GM21381 (cell line): ENCODE data around the gene CPM.
A peak's percentile ranks its signal among the peaks of the same experiment; 100 is the strongest.

Experiments used
- ATAC-seq: cut with Tn5 transposase; IDR thresholded peaks from one replicate; pipeline ENCODE4 v1.9.1; 2021; ENCODE audit warnings: mild to moderate bottlenecking, moderate library complexity; ENCODE audit not compliant: unreplicated experiment

Gene CPM

DNA sequence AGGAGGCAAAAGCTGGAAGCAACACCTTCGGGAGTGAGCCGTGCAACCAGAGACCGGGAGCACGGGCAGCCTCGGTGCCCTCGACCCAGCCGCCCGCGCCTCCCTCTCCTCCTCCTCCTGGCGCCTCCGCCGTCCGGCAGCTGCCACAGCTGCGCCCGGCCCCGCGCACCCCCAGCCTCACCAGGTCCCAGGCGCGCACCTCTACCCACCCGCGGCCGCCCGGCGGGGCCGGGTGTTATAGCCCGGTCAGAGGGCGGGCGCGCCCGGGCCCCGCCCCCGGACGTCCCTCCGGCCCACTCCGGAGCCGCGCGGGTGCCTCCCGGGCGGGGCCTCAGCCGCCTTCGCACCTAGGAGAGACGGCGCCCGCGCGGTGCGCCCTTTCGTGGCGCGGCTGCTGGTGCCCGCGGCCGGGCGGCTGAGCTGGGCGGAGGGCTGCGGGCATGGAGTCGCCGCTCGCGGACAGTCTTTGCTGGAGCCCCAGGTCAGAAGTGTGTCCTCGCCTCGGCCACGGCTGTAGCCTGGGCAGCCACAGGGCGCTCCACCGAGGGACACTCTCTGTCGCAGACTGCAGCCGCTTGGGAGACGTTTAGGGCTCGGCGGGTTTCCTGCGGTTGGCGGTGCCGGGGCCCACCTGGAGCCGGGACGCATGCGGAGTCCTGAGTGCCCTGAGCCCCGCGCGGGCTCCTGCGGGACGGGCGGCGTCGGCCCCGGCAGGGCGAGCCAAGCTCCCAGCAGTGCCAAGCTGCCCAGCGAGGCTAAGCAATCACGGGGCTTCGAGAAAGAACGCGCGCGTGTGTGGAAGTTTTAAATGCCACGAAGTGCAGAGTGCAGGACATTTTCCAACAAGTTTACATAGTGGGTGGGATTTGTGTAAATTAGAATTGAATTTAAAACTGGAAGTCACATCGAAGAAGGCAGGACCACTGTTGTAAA lies at the start of gene CPM:
TSS of gene CPM (minus strand) at position 211 of the 933 bp plus-strand sequence. CDS start 334 bp downstream, outside the sequence.
- ATAC-seq = peak; percentile 99

DNA sequence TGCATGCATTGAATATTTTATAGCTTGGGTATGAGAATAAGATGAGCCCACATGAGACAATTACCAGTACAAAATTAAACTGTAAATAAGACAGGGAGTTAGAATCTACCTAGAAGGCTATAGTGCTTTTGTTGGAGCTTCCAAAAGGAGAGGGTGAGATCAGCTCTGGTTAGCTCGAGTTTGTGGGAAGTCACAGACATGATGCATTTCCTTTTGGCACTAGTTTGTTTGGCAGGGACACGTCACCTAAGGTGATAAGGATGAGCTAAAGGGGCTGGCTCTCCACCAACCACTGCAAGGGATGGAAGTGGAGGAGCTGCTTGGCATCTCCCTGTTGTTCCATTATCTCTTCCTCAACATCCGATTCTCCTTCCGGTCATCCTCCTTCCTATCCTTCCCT lies 48.5 kb upstream of the CPM start:
- no peak for ATAC-seq

DNA sequence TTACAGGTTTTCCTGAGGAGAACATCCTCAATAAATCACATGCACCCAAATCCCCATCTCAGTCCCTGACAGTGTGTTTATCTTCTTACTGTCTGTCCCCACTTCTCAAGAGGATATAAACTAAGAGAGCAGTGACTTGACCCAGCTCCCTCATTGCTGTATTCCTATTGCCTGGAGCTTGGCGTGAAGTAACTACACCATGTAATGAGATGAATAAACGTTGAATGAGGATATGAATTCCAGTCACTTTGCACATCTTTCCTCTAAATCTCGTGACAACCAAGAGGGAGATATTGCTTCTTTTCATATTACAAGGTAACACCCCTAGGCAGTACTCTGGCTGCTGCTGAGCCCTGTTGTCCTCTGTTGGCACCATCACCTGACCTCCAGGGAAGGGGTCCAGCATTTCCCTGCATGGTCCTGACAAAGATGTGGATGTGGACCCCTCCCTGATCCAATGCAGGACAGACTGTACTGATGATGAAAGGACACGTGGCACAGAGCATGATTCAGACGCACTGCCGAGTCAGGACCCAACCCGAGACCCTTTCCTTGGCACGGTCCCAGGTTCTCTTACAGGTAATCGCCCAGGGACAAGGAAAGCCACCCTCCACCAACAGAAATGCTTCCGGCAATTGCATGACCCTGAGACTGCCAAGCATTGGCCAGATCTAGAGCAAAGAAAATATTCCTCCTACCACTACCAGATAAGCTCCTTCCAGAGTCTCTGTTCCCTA lies 47.7 kb upstream of the CPM start:
- ATAC-seq = no peak

DNA sequence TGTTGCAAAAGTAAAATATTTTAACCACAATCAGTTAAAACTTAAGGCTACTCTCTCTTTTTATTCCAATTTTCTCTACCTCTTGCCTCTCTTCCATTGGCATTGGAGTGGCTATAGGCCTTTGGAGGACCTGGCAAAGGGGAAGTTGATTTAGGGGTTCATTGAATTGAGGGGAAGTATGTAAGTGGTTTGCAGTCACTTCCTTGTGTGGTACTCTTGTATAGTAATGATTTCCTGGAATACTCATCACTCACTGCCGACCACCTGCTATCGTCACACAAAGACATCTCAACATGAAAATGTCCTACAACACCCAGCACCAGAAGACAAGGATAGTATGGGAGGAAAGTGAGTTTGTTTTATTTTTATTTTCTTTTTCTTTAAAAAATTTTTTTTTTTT lies 45.7 kb upstream of the CPM start:
- ATAC-seq = no peak

DNA sequence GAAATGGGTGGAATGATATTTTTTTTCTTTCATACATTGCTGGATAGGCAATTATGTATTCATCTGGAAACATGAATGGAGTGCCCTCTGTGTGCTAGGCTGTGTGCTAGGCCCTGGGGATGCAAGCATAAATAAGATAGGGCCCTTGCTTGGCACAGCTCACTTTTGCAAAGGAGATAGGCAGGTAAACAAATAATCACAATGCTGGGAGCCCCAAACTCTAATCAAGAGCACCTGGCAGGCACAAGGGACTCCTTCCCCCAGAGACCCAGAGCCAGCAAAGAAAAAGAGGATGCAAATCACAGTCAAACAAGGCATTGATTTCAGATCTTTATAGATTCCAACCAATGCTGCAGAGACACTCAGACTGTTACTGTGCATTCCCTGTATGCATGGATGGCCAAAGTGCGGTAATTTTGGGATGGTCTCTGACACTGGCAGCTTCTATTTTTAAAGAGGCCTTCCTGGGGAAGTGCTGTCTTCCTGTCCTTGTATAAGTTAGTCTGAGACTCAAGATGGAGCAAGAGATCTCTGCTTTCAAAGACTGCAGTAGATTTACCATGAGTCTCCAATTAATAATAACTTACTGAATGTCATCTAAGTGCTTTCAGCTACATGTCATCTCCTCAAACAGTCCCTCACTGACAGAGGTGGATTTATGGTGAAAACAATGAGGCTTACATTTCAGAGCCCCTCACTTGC lies 45.1 kb upstream of the CPM start:
- no peak for ATAC-seq

DNA sequence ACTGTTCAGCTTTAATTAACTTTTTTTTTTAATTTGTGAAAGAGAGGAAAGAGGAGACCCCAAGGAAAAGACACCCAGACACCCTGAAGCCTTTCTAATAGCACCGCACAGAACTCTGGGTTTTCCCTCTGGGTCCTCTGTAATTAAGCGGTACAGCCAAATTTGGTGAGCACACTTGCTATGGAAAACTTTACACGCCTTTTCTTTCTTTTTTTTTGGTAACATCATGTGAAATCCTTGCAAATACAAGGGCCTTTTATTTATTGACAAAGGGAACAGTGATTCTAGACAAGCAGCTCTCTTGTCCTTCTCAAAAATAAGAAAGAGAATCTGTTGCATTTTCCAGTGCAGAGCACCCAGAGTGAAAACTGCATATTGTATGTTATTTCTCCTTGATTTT lies 44.4 kb upstream of the CPM start:
- no peak for ATAC-seq

DNA sequence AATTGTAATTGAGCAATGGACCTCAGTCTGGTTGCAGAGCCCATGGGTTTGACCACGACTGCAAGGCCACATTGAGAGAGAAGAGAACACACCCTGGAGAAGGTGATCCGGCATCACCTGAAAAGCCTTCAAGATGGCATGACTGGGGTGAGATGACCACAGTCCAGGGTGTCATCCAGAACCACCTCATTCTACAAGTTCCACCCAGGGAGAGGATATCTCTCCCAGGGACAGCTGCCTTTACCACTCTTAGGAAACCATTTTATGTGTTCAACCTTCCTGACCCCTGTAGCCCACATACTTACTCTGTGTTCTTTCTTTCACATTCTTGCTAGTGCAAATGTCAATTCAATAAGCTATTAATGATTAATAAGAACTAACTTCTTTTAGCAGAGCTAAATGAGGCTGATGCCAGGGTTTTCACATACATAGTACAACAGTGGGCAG lies 43.4 kb upstream of the CPM start:
- ATAC-seq = no peak

DNA sequence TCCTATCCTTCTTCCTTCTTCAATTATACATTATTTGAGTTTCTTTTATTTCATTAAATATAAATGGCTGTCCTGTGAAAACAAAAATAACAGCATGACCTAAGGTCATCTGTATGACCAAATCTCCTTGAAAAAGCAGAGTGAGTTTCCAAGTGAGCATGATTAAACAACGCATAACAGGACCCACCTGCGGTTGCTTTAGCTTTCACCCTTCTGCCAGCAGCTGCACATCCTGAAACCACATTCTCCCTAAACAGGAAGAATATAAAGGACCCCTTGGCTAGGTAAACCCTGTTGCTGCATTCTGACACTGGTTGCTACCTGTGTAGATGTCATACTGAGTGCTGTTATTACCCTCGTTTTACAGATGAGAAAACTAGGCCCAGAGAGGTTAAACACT lies 42.8 kb upstream of the CPM start:
- no peak for ATAC-seq

DNA sequence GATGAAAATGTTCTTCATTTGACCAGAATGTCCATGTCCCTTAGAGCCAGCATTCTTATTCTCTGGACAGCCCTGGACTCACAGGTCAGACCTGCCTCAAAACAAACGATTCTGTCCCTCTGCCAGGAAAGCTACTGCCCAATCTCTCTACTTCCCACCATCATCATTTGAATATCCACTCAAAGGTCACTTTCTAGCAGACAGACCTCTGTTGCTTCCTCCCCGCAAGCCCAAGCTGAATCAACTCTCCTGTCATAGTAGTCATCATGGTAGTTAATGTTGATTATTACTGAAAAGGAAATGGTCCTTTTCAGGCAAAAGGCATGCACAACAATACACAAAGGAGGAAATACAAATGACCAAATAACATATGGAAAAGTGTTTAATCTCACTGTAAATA lies 39.6 kb upstream of the CPM start:
- no peak for ATAC-seq

DNA sequence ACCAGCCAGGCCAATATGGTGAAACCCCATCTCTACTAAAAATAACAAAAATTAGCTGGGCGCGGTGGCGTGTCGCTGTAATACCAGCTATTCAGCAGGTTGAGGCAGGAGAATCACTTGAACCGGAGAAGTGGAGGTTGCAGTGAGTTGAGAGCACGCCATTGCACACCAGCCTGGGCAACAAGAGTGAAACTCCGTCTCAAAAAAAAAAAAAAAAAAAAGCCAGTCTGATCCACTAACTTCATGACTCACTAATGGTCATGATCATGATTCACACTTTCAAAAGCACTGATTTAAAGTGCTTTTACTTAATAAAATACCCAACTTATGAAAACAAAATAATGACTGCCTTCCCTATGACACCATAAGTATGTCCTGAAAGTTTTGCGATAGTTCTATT lies 38.4 kb upstream of the CPM start:
- ATAC-seq = no peak

DNA sequence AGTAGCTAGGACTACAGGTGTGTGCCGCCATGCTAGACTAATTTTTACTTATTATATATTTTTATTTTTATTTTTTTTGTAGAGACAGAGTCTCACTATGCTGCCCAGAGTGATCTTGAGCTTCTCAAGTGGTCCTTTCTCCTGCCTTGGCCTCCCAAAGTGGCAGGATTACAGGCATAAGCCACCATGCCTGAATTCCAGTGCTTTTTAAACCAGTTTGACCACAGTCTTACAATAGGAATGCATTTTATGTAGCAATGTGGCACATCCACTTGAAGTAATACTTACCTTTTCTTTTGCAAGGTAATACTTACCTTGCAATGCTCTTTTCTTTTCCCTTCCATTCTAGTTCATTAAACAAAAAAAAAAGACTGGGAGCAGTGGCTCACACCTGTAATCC lies 38.0 kb upstream of the CPM start:
- ATAC-seq = no peak

DNA sequence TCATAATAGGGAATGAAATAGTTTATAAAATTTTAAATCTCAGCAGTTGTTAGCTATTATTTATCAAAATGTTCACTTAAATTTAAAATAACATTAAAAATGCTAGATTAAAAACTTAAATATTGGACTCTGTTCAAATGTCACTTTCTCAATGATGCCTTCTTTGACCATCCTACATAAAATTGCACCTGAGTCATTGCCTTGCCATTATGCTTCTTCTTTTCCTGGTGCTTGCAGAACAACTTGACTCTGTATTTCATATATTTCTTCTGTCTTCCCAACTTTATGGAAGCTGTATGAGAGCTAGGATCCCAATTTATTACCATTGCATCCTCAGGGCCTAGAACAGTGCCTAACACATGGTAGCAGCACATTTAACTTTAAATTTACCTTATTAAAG lies 37.3 kb upstream of the CPM start:
- no peak for ATAC-seq

DNA sequence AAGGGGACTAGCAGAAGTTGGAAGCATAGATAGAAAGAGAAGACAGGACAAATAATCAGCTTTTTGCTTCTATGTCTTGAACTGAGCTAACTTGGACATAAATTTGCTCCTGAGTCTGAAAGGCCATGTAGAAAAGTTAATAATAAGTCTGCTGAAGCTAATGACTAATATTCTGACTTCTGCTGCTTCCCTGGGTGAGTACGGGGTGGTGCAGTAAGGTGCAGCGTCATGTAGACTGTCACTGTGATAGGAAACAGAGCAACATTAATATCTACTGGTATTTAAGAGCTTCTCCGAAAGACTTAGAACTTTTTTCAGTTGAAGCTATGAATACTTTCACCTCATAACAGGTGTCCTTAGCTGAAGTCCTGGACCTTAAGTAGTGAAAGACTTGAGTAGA lies 34.1 kb upstream of the CPM start:
- ATAC-seq = no peak

DNA sequence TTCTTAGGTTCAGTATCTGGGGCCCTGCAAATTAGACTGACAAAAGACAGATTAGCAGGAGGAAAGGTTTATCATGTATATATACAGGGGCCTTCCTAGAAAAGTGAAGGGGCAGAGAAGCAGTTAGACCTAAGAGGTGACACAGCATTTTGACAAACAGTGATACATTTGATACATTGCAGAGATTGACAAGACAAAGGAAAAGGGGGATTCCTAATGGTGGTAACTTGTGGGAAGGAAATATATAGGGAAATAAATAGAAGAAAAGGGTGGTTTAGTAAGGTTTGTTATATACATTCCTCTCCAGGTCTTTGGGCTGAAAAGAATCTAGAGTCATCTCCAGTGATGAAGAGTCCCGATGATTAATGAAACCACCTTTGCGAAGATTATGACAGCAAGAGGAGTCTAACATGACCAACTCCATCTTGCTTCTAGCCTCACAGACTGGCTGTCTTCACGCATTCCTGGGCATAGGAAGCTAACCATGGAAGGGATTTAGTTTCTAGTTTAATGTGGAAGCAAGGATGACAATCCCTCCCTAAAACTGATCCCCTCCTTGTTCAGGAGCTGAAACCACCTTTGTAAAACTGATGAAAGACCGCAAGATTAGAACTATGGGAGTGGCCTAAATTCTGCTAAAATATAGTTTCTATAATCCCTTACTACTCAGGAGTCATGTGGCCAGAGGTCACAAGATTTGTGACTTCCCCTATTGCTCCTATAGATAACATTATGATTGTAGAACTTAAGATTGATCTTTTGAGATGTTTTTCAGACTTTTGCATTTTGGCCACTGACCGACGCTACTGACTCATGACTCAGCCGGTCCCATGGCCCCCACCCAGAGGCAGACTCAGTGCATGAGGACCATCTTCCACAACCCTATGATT lies 31.1 kb upstream of the CPM start:
- no peak for ATAC-seq

DNA sequence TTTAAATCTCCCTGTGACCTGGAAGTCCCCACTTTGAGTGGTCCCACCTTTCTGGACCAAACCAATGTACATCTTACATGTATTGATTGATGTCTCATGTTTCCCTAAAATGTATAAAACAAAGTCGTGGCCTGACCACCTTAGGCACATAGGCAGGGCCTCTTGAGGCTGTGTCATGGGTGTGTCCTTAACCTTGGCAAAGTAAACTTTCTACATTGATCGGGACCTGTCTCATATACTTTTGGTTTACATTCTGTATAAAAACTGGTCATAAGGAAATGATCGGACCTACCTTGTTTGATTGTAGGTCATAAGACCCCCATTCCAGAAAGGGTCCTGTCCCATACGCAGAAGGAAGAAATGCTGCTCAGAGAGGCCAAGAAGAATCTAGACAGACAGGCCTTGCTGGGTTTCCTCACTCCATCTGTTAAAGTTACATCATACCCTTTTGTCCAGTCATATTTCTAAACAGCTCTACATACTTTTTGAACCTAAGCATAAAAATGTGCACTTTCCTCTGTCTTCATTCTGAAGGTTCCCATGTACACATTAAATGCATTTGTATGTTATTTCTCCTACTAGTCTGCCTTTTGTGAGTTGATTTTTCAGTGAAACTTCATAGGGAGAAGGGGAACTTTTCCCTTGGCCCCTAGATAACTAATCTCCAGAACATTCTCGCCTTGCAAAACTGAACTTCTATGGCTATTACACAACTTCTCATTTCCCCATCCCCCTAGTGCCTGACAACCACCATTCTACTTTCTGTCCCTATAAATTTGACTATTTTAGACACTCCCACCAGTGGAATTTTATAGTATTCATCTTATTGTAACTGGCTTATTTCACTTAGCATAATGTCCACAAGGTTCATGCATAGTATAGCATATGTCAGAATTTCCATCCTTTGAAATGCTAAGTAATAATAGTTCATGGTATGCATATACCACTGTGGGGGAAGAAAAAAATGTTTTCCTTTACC lies 30.2 kb upstream of the CPM start:
- no peak for ATAC-seq

DNA sequence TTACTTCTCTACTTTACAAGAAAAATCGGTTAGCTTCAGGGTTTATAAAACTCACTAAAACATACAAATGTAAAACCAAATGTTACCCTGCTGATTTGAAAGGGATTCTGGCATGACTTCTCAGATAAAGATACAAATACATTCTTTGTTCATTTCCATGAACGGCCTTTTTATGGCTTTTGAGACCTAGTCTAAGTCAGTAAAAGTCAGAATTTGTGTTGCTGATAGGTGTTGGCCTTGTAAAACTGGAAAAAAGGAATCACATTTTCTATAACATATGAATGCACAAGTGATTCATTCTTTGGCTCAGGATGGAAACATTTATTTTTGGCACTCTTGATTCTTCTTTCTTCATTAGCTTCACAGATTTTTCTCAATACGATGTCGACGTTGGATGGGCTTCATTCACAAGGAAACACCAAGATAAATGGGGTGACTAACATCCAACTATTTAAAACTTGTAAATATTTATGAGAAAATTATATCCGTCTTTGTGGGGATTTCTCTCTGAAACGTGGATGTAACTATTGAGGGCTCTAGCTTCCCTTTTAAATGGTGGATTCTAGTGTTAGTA lies 27.0 kb upstream of the CPM start:
- ATAC-seq = no peak

DNA sequence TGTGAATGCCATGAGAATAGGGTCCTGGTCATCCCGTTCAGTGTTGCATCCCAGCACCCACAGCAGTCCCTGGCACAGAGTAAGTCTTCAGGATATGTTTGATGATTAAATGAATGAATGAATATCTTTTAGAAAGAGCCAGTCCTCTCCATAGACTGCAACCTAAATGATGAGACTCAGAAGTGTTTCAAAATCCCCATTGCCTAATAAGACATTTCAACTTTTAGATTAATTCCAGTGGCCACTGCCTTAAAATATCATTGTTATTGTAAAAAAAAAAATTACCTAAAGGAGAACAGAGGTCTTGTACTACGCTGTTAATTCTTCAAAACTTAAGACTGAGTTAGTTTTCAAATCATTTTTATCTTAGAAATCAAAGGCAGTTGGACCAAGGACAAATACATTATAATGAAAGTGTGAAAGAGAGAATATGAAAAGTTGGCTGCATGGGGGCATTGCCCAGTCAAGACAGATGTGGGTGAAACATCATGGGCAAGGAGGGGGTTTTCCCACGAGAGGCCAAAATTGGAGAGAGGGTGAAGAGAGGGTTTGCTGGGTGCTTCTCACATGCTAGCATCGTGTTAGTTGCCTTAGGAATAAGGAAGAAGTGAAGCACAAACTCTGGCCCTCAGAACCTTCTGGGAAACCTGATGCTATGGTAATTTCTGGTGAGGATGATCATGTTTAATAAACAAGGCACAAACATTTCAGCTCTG lies 26.3 kb upstream of the CPM start:
- no peak for ATAC-seq

DNA sequence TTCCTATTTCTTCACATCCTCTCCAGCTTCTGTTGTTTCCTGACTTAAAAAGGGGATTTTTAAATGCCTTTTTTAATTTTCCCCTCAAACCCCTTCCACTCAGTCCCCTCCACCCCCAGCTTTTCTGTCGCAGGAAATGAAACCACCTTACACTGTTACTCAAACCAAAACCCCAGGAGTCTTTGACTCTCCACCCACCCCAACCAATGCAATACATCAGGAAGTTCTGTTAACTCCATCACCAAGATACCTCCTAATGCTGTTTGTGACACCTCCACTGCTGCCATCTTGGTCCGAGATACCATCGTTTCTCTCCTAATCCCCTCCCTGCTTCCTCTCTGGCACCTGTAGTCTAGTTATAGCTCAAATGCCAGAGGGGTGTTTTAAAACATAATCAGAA lies 25.4 kb upstream of the CPM start:
- ATAC-seq = peak; percentile 90
